Activated CD4-positive, alpha-beta T cell treated with anti-CD3 and anti-CD28 coated beads, Interleukin-2, amount 10 ng/mL, durations not matched to agents 7 days and 5 days (primary cell): ENCODE data around the gene BCAP31. TPM values are rescaled to one million over a fixed set of nuclear protein-coding genes. Genes with fewer than 3 reads are reported as not detected.

Source experiments
- CTCF ChIA-PET: fragments of 350-600 bp; sonication (Branson Sonifier 250); formaldehyde crosslinking; loops from one replicate; lab custom pipeline; 2021; ENCODE audit warnings: antibody characterized with exemption; lab: Charles Lee
- POLR2A ChIA-PET: fragments of 350-600 bp; sonication (Branson Sonifier 250); formaldehyde crosslinking; loops from one replicate; lab custom pipeline; 2021; ENCODE audit warnings: antibody characterized with exemption; lab: Charles Lee
- DNase-seq: peaks from one replicate; pipeline ENCODE4 v3.0.0-alpha.2; 2020
- H3K27ac Mint-ChIP-seq: one replicate; pipeline ENCODE4 v1.8.0; 2021; ENCODE audit warnings: mild to moderate bottlenecking, moderate library complexity, mixed read lengths
- H3K27me3 Mint-ChIP-seq: one replicate; pipeline ENCODE4 v1.8.0; 2021; ENCODE audit warnings: mixed read lengths
- H3K36me3 Mint-ChIP-seq: one replicate; pipeline ENCODE4 v1.8.0; 2021; ENCODE audit warnings: low read depth, mixed read lengths
- H3K4me1 Mint-ChIP-seq: one replicate; pipeline ENCODE4 v1.8.0; 2021; ENCODE audit warnings: mixed read lengths
- H3K4me3 Mint-ChIP-seq: one replicate; pipeline ENCODE4 v1.8.0; 2021; ENCODE audit warnings: mild to moderate bottlenecking, moderate library complexity, mixed read lengths
- H3K9me3 Mint-ChIP-seq: one replicate; pipeline ENCODE4 v1.8.0; 2021; ENCODE audit warnings: mixed read lengths
- total RNA-seq, 2 experiments: library from RNA; stranded (reverse); gene quantifications; one replicate each; pipeline ENCODE4 v1.2.3, GENCODE V29; 2021

The BCAP31 gene
- total RNA-seq, 2 experiments from 2014 or later, result 142 to 148 TPM

GRCh38 chrX:153727123-153727931 lies 3.1 kb upstream of the BCAP31 start:
- DNase-seq, result no peak
- H3K4me3 Mint-ChIP-seq, result peak overlapping the region; percentile 62
- CTCF ChIA-PET, result interaction anchor here (0.7 to 1.3 kb wide), 3 partner anchors 9 to 225 kb away, joined by 3 to 4 read pairs (median 4); no protein-coding TSS in a partner anchor
- no peaks in the 10 kb centered on the region for H3K27me3 Mint-ChIP-seq
- peak overlapping the region; percentile 81 for H3K27ac Mint-ChIP-seq
- peaks cover 41% of the 10 kb centered on the region for H3K4me1 Mint-ChIP-seq
- POLR2A ChIA-PET, result no interaction called here
- H3K9me3 Mint-ChIP-seq, result peaks cover 8% of the 10 kb centered on the region
- H3K36me3 Mint-ChIP-seq, result peaks cover 30% of the 10 kb centered on the region

GRCh38 chrX:153726286-153727122 lies 2.3 kb upstream of the BCAP31 start:
- H3K4me1 Mint-ChIP-seq, result peaks cover 39% of the 10 kb centered on the region
- peak overlapping the region; percentile 62 for H3K4me3 Mint-ChIP-seq
- ChIA-PET POLR2A (no interaction called here), CTCF (interaction anchor here (1.1 to 1.3 kb wide), 2 partner anchors 9 to 19 kb away, joined by 4 read pairs; no protein-coding TSS in a partner anchor)
- no peaks in the 10 kb centered on the region for H3K27me3 Mint-ChIP-seq
- peak overlapping the region; percentile 81 for H3K27ac Mint-ChIP-seq
- H3K9me3 Mint-ChIP-seq, result peaks cover 3% of the 10 kb centered on the region
- peak; percentile 61 for DNase-seq
- H3K36me3 Mint-ChIP-seq, result peaks cover 28% of the 10 kb centered on the region

DNA sequence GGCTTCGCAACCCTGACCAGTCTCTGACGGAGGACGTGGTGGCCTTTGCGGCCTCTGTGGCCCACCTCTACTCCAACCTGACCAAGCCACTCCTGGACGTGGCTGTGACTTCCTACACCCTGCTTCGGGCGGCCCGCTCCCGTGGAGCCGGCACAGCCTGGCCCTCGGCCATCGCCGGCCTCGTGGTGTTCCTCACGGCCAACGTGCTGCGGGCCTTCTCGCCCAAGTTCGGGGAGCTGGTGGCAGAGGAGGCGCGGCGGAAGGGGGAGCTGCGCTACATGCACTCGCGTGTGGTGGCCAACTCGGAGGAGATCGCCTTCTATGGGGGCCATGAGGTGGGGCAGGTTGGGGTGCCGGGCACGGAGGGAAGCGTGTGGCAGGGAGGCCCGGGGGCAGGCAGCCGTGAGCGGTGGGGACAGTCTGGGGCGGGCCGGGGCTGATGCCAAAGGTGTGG lies 1.7 kb upstream of the BCAP31 start:
- ChIA-PET CTCF (no interaction called here), POLR2A (no interaction called here)
- DNase-seq, result no peak
- Mint-ChIP-seq H3K9me3 (no peaks in the 10 kb centered on the region), H3K4me1 (peaks cover 32% of the 10 kb centered on the region), H3K4me3 (peak overlapping the region; percentile 48), H3K36me3 (peaks cover 22% of the 10 kb centered on the region), H3K27ac (peak overlapping the region; percentile 36), H3K27me3 (no peaks in the 10 kb centered on the region)

DNA sequence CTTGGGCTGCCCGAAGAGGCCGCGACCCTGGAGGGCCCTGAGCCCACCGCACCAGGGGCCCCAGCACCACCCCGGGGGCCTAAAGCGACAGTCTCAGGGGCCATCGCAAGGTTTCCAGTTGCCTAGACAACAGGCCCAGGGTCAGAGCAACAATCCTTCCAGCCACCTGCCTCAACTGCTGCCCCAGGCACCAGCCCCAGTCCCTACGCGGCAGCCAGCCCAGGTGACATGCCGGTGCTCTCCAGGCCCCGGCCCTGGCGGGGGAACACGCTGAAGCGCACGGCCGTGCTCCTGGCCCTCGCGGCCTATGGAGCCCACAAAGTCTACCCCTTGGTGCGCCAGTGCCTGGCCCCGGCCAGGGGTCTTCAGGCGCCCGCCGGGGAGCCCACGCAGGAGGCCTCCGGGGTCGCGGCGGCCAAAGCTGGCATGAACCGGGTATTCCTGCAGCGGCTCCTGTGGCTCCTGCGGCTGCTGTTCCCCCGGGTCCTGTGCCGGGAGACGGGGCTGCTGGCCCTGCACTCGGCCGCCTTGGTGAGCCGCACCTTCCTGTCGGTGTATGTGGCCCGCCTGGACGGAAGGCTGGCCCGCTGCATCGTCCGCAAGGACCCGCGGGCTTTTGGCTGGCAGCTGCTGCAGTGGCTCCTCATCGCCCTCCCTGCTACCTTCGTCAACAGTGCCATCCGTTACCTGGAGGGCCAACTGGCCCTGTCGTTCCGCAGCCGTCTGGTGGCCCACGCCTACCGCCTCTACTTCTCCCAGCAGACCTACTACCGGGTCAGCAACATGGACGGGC lies 1.0 kb upstream of the BCAP31 start:
- Mint-ChIP-seq H3K4me3 (peak overlapping the region; percentile 71), H3K27me3 (no peaks in the 10 kb centered on the region), H3K36me3 (peaks cover 22% of the 10 kb centered on the region), H3K4me1 (peaks cover 28% of the 10 kb centered on the region), H3K9me3 (no peaks in the 10 kb centered on the region), H3K27ac (peak overlapping the region; percentile 19)
- peak; percentile 16 for DNase-seq
- POLR2A ChIA-PET, result no interaction called here
- CTCF ChIA-PET, result no interaction called here

DNA sequence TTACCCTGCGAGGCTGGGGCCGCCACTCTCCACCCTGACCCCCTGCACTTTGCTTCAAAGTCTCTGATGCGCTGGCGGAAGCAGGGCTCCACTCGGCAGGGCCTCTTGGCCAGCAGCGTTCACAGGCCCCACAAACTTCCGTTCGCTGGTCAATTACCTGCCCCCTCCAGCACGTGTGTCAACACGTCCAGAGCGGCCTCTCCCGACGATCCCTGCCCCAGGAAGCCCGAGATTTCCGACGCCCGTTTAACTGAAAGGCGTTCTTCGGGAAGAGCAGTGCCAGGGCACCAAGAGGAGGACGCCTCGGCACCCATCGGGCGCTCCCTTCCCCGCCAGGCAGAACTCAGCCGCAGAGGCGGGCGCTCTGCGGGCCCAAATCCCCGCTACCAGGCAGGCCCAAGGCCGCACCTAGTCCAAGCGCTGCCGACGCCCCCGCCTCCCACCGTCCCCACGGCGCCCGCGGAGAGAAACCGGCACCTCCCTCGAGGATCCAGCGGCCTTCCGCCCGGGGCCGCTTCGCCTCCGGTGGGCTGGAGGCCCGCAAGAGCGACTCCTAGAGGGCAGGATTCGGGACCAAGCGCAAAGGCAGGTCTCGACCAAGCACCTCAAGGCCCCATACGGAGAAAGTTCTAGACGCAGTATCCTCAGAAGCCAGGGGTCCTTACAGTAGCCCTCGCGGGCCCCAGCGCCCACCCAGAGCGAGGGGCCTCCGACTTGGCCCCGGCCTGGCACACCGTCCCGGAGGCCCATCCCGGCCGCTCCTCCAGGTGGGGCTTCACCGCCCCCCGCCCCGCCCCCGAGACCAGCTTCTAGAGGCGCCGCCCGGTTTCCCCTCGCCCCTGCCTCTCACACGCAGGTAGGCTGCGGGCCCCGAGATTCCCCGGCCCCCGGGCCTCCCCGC lies 586 bp downstream of the BCAP31 start:
- H3K27ac Mint-ChIP-seq, result peak overlapping the region; percentile 86
- H3K4me1 Mint-ChIP-seq, result peaks cover 33% of the 10 kb centered on the region
- ChIA-PET POLR2A (no interaction called here), CTCF (interaction anchor here (0.6 to 1.0 kb wide), 3 partner anchors 57 to 583 kb away, joined by 3 read pairs; no protein-coding TSS in a partner anchor)
- DNase-seq, result peak; percentile 44
- peaks cover 29% of the 10 kb centered on the region for H3K36me3 Mint-ChIP-seq
- H3K4me3 Mint-ChIP-seq, result peak overlapping the region; percentile 85
- no peaks in the 10 kb centered on the region for H3K27me3 Mint-ChIP-seq
- H3K9me3 Mint-ChIP-seq, result no peaks in the 10 kb centered on the region

DNA sequence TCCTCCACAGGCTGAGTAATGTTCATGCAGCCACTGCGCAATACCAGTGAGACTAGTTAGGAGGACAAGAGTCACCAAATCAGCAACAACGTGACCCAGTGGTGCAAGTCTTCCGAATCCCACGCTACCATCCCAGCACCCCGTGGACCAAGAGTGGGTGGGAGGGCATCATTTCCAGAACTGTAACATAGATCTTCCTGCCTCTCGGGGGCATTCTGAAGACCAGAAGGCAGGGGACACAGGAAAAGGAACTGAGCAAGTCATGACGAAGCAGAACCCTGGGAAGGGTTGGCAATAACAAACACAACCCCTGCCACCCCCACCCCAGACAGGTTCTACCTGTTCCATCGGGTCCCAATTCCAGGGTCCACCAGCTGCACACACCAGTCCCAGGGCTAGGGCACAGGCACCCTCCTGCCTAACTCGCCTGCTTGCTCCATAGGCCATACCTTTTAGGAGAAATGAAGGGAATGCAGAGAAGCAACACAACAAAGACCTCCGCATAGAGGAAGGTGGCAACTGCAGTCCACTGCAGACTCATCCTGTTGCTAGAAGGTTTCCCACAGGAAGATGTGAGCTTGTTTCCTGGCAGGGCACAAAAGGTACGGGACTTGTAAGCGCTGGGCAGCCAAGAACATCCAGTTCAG lies 1.4 kb downstream of the BCAP31 start:
- H3K4me1 Mint-ChIP-seq, result peaks cover 32% of the 10 kb centered on the region
- CTCF ChIA-PET, result interaction anchor here (1.1 kb wide), 1 partner anchor 13 kb away, joined by 3 read pairs; no protein-coding TSS in a partner anchor

GRCh38 chrX:153719701-153720100 lies 4.5 kb downstream of the BCAP31 start:
- H3K9me3 Mint-ChIP-seq, result no peaks in the 10 kb centered on the region

More for the DNA sequence above, 1.4 kb downstream of the BCAP31 start:
- H3K36me3 Mint-ChIP-seq, result peaks cover 28% of the 10 kb centered on the region
- H3K27me3 Mint-ChIP-seq, result no peaks in the 10 kb centered on the region
- no peaks in the 10 kb centered on the region for H3K9me3 Mint-ChIP-seq
- H3K27ac Mint-ChIP-seq, result peak overlapping the region; percentile 82
- H3K4me3 Mint-ChIP-seq, result peak overlapping the region; percentile 85
- DNase-seq, result no peak
- POLR2A ChIA-PET, result no interaction called here

DNA sequence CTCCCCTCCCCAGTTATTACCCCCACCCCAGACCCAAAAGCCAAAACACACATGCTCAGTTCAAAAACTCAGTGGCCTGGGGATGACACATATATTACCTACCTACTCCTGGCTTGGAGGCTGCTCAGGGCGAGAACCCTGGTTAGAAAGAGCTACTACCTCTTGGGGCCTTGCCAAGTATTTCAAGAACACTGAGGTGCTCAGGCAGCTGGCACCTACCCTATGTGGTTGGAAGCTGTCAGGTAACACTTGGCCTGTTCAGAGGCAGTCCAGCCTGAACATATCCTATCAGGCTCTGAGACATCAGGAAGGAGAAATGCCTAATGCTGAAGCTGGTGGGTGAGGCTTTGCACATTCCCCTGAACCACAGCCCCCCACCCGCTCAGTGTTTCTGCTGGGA lies 4.9 kb downstream of the BCAP31 start:
- Mint-ChIP-seq H3K27ac (no peak overlapping the region), H3K4me3 (no peak overlapping the region), H3K36me3 (peaks cover 36% of the 10 kb centered on the region), H3K27me3 (no peaks in the 10 kb centered on the region), H3K9me3 (no peaks in the 10 kb centered on the region), H3K4me1 (peaks cover 13% of the 10 kb centered on the region)
- CTCF ChIA-PET, result interaction anchor here (0.6 to 1.1 kb wide), 2 partner anchors 11 to 121 kb away, joined by 4 to 5 read pairs; no protein-coding TSS in a partner anchor
- DNase-seq, result no peak
- POLR2A ChIA-PET, result no interaction called here

More at GRCh38 chrX:153719701-153720100, 4.5 kb downstream of the BCAP31 start:
- no peak overlapping the region for H3K4me3 Mint-ChIP-seq
- H3K27ac Mint-ChIP-seq, result no peak overlapping the region
- CTCF ChIA-PET, result interaction anchor here (1.1 to 1.6 kb wide), 3 partner anchors 12 to 52 kb away, joined by 3 to 5 read pairs (median 3); no protein-coding TSS in a partner anchor
- no peak for DNase-seq
- POLR2A ChIA-PET, result no interaction called here
- peaks cover 13% of the 10 kb centered on the region for H3K4me1 Mint-ChIP-seq
- H3K27me3 Mint-ChIP-seq, result no peaks in the 10 kb centered on the region
- H3K36me3 Mint-ChIP-seq, result peaks cover 35% of the 10 kb centered on the region

DNA sequence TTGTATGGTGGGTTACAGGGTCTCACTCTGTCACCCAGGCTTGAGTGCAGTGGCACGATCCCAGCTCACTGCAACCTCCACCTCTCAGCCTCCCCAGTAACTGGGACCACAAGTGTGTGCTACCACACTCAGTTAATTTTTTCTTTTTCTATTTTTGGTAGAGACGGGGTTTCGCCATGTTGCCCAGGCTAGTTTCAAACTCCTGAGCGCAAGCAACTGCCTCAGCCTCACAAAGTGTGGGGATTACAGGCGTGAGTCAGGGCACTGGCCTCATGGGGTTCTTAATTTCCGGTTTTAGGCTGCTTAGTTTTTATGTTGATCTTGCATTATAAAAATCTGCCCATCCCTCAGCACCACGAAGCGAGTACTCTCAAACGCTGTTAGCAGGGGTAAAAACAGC lies 6.7 kb downstream of the BCAP31 start:
- peaks cover 39% of the 10 kb centered on the region for H3K36me3 Mint-ChIP-seq

DNA sequence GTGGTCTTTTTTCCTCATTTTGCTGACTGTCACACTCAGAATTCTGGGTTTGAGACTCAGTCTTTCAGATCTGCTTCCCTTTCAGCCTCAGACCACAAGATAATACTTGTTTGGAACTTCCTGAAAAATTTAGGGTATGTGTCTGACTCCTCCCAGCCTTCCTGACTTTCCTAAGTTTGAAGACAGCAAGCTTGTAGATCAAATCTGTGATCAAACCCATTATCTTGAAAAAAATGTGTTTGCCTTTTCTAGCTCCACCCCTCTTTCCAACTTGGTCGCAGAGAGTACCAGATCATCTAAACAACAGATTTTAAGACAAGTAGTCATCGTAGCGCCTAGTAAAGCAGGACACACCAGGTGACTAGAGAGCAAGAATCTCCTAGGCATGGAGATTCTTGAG lies 9.9 kb downstream of the BCAP31 start:
- ChIA-PET POLR2A (interaction anchor here (0.7 kb wide), 1 partner anchor 207 kb away, joined by 13 read pairs; no protein-coding TSS in a partner anchor), CTCF (interaction anchor here (0.6 kb wide), 1 partner anchor 377 kb away, joined by 4 read pairs; no protein-coding TSS in a partner anchor)
- Mint-ChIP-seq H3K27ac (peak overlapping the region; percentile 41), H3K4me1 (no peaks in the 10 kb centered on the region), H3K9me3 (no peaks in the 10 kb centered on the region), H3K27me3 (no peaks in the 10 kb centered on the region), H3K36me3 (peaks cover 28% of the 10 kb centered on the region), H3K4me3 (no peak overlapping the region)
- DNase-seq, result no peak

More for the DNA sequence above, 6.7 kb downstream of the BCAP31 start:
- ChIA-PET POLR2A (no interaction called here), CTCF (interaction anchor here (0.9 kb wide), 1 partner anchor 9 kb away, joined by 3 read pairs; no protein-coding TSS in a partner anchor)
- Mint-ChIP-seq H3K27me3 (no peaks in the 10 kb centered on the region), H3K4me3 (no peak overlapping the region), H3K4me1 (peaks cover 11% of the 10 kb centered on the region), H3K27ac (no peak overlapping the region), H3K9me3 (no peaks in the 10 kb centered on the region)
- no peak for DNase-seq
